Cardiac muscle cell (in vitro differentiated cells and primary cell): ENCODE measurements around the gene ZNF778. TPM values are rescaled to one million over a fixed set of nuclear protein-coding genes. Genes with fewer than 3 reads are reported as not detected.

ENCODE experiments used
- DNase-seq, 2 donors: peaks; one replicate each; pipeline versions ENCODE4 v3.0.0 to v3.0.0-alpha.2; 2010 to 2017; ENCODE audit warnings: low read depth in 1 of 2, low spot score in 1 of 2
- H3K27ac ChIP-seq: fragments of 200-600 bp; sonication (generic); 2 replicates; pipeline ENCODE4 v1.5.1; 2016
- H3K27me3 ChIP-seq: fragments of 200-600 bp; sonication (generic); 2 replicates; pipeline ENCODE4 v1.6.0; 2016; ENCODE audit warnings: control low read depth
- H3K36me3 ChIP-seq: fragments of 200-600 bp; sonication (generic); 2 replicates; pipeline ENCODE4 v1.5.1; 2016; ENCODE audit warnings: control low read depth
- H3K4me1 ChIP-seq: fragments of 200-600 bp; sonication (generic); 2 replicates; pipeline ENCODE4 v1.8.1; 2017; ENCODE audit warnings: low read depth, mild to moderate bottlenecking, mixed run types
- H3K4me3 ChIP-seq: fragments of 200-600 bp; sonication (generic); 2 replicates; pipeline ENCODE4 v1.5.1; 2016; ENCODE audit warnings: mild to moderate bottlenecking
- H3K9me3 ChIP-seq: fragments of 200-600 bp; sonication (generic); 2 replicates; pipeline ENCODE4 v1.5.1; 2017; ENCODE audit warnings: low read depth, mild to moderate bottlenecking, control low read depth
- polyA plus RNA-seq: library from polyadenylated mRNA; unstranded; fragments of >200 nt; fragmentation: Nextera tagmentation; extraction: Ambion mirVana; gene quantifications from 2 replicates; pipeline ENCODE4 v1.2.1, GENCODE V29; 2016
- total RNA-seq: library from RNA; depleted of rRNA; stranded (reverse); fragments of >200 nt; gene quantifications from 2 replicates; pipeline ENCODE4 v1.2.3, GENCODE V29; 2016
- TF ChIP-seq, protein P1 (sequence below): IDR thresholded peaks from 2 replicates; pipeline ENCODE4 v1.5.1; 2012; ENCODE audit warnings: low read depth, mild to moderate bottlenecking, low read length

Gene ZNF778
- total and polyA plus RNA-seq, 2 experiments from 2014 or later = 4.1 to 25.8 TPM

DNA sequence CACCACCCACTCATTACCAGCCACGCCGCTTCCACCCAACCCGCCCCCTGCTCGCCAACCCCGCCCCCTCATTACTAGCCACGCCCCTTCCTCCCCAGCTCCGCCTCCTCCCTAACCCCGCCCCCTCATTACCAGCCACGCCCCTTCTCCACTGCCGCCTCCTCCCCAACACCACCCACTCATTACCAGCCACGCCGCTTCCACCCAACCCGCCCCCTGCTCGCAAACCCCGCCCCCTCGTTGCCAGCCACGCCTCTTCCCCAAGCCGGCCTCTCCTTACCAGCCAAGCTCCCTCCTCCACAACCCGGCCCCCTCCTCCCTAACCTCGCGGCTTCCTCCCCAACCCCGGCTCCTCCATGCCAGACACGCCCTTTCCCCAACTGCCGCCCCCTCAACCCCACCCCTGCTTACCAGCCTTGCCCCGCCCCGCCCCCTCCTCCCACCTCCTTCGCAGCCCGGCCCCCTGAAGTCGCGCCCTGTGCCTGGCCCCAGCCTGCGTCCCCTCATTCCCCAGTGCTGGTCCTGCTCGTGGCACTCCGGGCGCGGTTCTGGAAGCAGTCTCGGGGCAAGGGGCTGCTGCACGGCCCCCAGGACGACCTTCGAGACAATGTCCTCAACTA, 24.4 kb upstream of the ZNF778 start:
- Histone ChIP-seq H3K27ac (no peak overlapping the region), H3K27me3 (peaks cover 28% of the 10 kb centered on the region), H3K36me3 (no peaks in the 10 kb centered on the region), H3K9me3 (no peaks in the 10 kb centered on the region), H3K4me1 (no peaks in the 10 kb centered on the region), H3K4me3 (no peak overlapping the region)
- peak; percentile 74 to 95 for DNase-seq
- TF ChIP-seq, protein P1, sequence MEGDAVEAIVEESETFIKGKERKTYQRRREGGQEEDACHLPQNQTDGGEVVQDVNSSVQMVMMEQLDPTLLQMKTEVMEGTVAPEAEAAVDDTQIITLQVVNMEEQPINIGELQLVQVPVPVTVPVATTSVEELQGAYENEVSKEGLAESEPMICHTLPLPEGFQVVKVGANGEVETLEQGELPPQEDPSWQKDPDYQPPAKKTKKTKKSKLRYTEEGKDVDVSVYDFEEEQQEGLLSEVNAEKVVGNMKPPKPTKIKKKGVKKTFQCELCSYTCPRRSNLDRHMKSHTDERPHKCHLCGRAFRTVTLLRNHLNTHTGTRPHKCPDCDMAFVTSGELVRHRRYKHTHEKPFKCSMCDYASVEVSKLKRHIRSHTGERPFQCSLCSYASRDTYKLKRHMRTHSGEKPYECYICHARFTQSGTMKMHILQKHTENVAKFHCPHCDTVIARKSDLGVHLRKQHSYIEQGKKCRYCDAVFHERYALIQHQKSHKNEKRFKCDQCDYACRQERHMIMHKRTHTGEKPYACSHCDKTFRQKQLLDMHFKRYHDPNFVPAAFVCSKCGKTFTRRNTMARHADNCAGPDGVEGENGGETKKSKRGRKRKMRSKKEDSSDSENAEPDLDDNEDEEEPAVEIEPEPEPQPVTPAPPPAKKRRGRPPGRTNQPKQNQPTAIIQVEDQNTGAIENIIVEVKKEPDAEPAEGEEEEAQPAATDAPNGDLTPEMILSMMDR = no peak

DNA sequence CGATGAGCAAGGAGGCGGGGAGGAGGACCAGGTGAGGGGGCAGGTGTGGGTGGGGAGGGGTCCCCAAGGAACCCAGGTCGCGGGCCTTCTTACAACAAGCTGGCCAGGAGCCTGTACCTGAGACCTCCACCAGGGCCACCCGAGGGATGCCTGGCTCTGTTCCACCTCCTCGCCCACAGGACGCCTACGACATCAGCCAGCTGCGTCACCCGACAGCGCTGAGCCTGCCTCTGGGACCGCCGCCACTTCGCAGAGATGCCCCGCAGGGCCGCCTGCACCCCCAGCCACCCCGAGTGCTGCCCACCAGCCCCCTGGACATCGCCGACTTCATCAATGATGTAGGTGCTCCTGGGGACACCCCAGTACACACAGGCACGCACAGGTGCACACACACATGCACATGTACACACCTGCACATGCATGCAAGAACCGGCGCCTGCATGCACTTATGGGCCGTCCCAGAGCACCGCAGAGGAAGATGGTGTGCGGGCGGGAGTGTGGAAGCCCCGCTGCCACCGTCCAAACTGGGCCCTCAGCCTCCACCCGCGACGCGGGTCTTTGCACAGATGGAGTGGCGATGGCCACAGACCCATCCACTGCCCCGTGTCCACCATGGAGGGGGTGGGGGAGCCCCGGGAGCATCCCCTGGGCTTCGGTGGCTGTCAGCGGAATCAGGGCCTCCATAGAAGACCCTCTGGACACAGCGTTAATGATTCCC, 23.8 kb upstream of the ZNF778 start:
- DNase-seq = no peak
- TF ChIP-seq, protein P1 = no peak
- Histone ChIP-seq H3K36me3 (no peaks in the 10 kb centered on the region), H3K4me3 (no peak overlapping the region), H3K27ac (no peak overlapping the region), H3K9me3 (no peaks in the 10 kb centered on the region), H3K27me3 (peaks cover 28% of the 10 kb centered on the region), H3K4me1 (no peaks in the 10 kb centered on the region)

DNA sequence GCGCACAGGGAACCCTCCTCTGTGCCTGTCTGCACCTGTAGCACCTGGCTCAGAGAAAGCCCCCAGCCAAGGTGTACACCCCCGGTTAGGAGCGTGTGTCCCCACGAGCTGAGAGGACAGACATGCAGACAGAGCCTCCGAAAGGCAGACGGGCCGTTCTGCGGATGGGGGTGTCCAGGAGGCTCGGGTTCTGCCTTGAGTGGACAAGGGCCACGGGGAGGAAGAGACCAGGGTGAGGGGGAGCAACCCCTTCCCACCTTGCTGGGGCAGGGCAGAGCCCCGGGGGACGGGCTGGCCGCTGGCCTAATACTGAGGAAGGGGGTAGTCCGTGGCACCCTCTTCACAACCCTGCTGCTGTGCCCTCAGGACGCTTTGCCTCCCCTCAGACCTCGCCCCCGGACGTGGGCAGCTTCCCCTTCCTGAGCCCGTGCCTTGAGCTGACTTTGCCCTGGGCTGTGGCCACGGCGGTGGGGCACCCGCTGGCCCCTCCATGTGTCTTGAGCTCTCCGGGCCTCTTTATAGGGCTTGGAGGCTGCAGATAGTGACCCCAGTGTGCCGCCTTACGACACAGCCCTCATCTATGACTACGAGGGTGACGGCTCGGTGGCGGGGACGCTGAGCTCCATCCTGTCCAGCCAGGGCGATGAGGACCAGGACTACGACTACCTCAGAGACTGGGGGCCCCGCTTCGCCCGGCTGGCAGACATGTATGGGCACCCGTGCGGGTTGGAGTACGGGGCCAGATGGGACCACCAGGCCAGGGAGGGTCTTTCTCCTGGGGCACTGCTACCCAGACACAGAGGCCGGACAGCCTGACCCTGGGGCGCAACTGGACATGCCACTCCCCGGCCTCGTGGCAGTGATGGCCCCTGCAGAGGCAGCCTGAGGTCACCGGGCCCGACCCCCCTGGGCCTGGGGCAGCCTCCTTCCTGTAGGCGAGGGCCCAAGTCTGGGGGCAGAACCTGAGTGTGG, 22.9 kb upstream of the ZNF778 start:
- no peak for DNase-seq
- peaks cover 33% of the 10 kb centered on the region for H3K27me3 ChIP-seq
- no peaks in the 10 kb centered on the region for H3K4me1 ChIP-seq
- no peak overlapping the region for H3K4me3 ChIP-seq
- no peaks in the 10 kb centered on the region for H3K36me3 ChIP-seq
- H3K9me3 ChIP-seq = no peaks in the 10 kb centered on the region
- TF ChIP-seq, protein P1 = no peak
- no peak overlapping the region for H3K27ac ChIP-seq

DNA sequence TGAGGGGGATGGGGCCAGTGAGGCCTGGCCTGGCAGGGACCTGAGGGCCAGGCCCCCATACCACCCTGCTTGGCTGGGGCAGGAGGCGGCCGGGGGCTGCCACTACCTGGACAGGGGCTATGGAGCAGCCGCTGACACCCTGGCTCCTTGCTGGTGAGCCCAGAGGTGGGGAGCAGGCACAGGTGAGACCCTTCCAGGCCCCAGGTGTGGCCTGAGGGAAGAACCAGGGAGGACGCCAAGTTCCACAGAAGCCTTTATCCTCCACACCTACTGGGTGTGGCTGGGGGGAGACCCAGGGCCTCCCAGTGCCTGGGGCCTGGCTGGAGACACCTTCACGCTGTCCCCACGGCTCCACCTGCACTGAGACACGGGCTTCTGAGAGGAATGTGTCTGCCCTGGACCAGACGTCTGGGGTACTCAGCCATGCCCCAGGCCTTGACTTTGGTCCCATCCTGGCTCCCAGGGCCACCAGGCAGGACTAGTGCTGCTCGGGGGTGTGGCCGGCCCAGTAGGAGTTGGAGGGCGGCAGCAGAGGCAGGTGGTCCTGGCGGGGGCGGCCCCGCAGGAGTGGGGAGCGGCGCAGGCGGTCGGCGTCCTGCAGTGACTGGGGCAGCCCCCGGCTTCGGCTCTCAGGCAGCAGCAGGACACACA, 21.9 kb upstream of the ZNF778 start:
- H3K27ac ChIP-seq = no peak overlapping the region
- no peak overlapping the region for H3K4me3 ChIP-seq
- H3K36me3 ChIP-seq = no peaks in the 10 kb centered on the region
- no peaks in the 10 kb centered on the region for H3K9me3 ChIP-seq
- H3K27me3 ChIP-seq = peaks cover 34% of the 10 kb centered on the region
- TF ChIP-seq, protein P1 = no peak
- DNase-seq = no peak
- H3K4me1 ChIP-seq = peaks cover 8% of the 10 kb centered on the region

DNA sequence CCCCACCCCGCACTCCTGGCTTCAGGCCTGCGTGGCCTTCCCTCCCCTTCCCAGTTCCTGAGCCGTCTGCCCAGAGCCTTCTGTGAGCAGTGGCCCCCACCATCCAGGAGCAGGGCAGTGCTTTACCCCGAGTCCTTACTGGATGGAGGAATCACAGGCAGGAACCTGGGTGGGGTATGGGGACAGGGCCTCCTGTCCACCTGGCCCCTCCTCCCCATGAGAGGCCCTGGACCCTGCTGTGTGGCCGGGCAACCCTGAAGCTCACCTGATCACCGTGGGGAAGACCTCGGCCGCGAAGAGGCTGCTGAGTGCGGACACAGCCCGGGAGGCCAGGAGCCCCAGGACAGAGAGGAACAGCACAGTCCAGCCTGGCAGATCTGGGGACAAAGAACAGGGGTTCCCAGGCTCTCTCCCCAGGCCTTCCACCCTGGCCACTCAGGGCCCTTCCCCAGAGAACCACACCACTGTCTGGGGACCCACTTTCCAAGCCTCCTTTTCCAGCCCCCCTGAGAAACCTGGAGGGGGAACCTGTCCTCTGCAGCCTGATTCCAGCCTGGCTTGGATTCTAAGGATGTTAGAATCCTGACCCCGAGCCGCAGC, 20.4 kb upstream of the ZNF778 start:
- Histone ChIP-seq H3K4me3 (no peak overlapping the region), H3K4me1 (peaks cover 8% of the 10 kb centered on the region), H3K27me3 (peaks cover 32% of the 10 kb centered on the region), H3K27ac (no peak overlapping the region), H3K36me3 (no peaks in the 10 kb centered on the region), H3K9me3 (no peaks in the 10 kb centered on the region)
- DNase-seq = no peak
- TF ChIP-seq, protein P1 = no peak
